ENCODE results near the gene TNFSF18.

DNA sequence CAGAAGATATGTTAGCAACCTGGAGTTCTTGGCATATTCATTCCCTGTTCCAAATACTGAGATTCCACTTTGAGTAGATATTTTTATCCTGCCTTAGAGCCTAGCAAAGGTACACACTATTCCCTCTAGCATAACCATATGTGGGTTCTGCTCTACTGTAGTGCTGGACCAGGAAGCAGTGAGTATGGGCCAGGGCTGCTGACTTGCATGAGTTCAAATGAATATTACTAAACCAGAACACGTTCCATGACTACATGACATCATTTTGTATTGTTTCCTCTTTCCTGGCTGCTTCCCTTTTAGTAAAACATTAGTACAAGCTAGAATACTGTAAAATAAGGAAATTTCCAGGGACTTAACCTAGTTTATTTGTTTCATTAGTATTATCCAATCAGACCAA lies 41.1 kb downstream of the TNFSF18 start:
- TF ChIP-seq, protein P1, sequence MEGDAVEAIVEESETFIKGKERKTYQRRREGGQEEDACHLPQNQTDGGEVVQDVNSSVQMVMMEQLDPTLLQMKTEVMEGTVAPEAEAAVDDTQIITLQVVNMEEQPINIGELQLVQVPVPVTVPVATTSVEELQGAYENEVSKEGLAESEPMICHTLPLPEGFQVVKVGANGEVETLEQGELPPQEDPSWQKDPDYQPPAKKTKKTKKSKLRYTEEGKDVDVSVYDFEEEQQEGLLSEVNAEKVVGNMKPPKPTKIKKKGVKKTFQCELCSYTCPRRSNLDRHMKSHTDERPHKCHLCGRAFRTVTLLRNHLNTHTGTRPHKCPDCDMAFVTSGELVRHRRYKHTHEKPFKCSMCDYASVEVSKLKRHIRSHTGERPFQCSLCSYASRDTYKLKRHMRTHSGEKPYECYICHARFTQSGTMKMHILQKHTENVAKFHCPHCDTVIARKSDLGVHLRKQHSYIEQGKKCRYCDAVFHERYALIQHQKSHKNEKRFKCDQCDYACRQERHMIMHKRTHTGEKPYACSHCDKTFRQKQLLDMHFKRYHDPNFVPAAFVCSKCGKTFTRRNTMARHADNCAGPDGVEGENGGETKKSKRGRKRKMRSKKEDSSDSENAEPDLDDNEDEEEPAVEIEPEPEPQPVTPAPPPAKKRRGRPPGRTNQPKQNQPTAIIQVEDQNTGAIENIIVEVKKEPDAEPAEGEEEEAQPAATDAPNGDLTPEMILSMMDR (IDR thresholded peaks at IDR 0.05; ENCODE audit: insufficient read depth, low read depth, low read length), result no peak
- no peak for TF ChIP-seq EZH2 (IDR thresholded peaks at IDR 0.05; ENCODE audit: insufficient read depth, low read length)

Measured in astrocyte (in vitro differentiated cells and primary cell).